Adipose tissue (tissue), 3 donors: ENCODE data around the gene SRD5A2. TPM values are rescaled to one million over a fixed set of nuclear protein-coding genes. Genes with fewer than 3 reads are reported as not detected.

Experiments used
- H3K27ac ChIP-seq: one replicate; pipeline ENCODE4 v1.5.1; 2013; ENCODE audit warnings: low read depth, low read length
- WGBS, 3 donors: extraction: QIAGEN DNeasy Blood & Tissue Kit; methylation state at CpG; one replicate each; pipeline ENCODE4 v1.1.7; 2013; 5-methylcytosine and 5-hydroxymethylcytosine counted together
- polyA plus RNA-seq, 3 donors: library from polyadenylated mRNA; stranded (reverse); fragments of 200-250 nt; gene quantifications; one replicate each; pipeline ENCODE4 v1.2.3, GENCODE V29; 2013
- donor health status: healthy with polysubstance abuse.
- donor health status: Bipolar disorder and iron deficiency.
- donor health status: healthy.

Gene SRD5A2
- polyA plus RNA-seq: under 1 TPM in 1 of 3 donors, not detected in 2; under 0.01 TPM

GRCh38 chr2:31580321-31581117 is at the start of gene SRD5A2:
TSS of gene SRD5A2 (minus strand) at chr2:31580938. CDS start at chr2:31580900, 38 bp downstream.
- H3K27ac ChIP-seq: no peak within 1 kb of the TSS
- 2 to 4% (median 3%) methylated on average over 71 to 76 of the region's 76 CpGs for WGBS, 3 donors

GRCh38 chr2:31606509-31606908 is 25.8 kb upstream of the SRD5A2 start:
- 63 to 85% (median 79%) methylated on average over 3 of the region's 3 CpGs for WGBS, 3 donors

GRCh38 chr2:31598694-31599093 is 18.0 kb upstream of the SRD5A2 start:
- H3K27ac ChIP-seq: no peak overlapping the region

More at GRCh38 chr2:31606509-31606908, 25.8 kb upstream of the SRD5A2 start:
- no peak overlapping the region for H3K27ac ChIP-seq

- H3K27ac ChIP-seq: no peak overlapping the region
These were observed 5.5 kb upstream of the SRD5A2 start for GRCh38 chr2:31586230-31586629.

- H3K27ac ChIP-seq: no peak overlapping the region
- WGBS, 3 donors: 45 to 56% (median 47%) methylated on average over 35 of the region's 35 CpGs
These were observed 522 bp upstream of the SRD5A2 start for GRCh38 chr2:31581124-31581795.

GRCh38 chr2:31579996-31580320 is 780 bp downstream of the SRD5A2 start:
- no peak overlapping the region for H3K27ac ChIP-seq
- WGBS, 3 donors: 3 to 9% (median 8%) methylated on average over 13 of the region's 13 CpGs

GRCh38 chr2:31578316-31578715 is 2.4 kb downstream of the SRD5A2 start:
- WGBS, 3 donors: 25 to 81% (median 72%) methylated on average over 3 of the region's 3 CpGs
- no peak overlapping the region for H3K27ac ChIP-seq

- no peak overlapping the region for H3K27ac ChIP-seq
- WGBS, 3 donors: 65 to 84% (median 83%) methylated on average over 1 of the region's 1 CpG
These were observed 3.6 kb downstream of the SRD5A2 start for GRCh38 chr2:31577143-31577542.

- WGBS, 3 donors: 77 to 94% (median 92%) methylated on average over 10 of the region's 10 CpGs
These were observed 12.0 kb downstream of the SRD5A2 start for GRCh38 chr2:31568585-31569201.

GRCh38 chr2:31567679-31568078 is 13.1 kb downstream of the SRD5A2 start:
- no peak overlapping the region for H3K27ac ChIP-seq
- WGBS, 3 donors: 82 to 91% (median 88%) methylated on average over 3 of the region's 3 CpGs

More at GRCh38 chr2:31568585-31569201, 12.0 kb downstream of the SRD5A2 start:
- no peak overlapping the region for H3K27ac ChIP-seq

GRCh38 chr2:31563273-31563839 is 17.4 kb downstream of the SRD5A2 start:
- WGBS, 3 donors: 38 to 67% (median 47%) methylated on average over 1 of the region's 1 CpG

GRCh38 chr2:31561823-31562222 is 18.9 kb downstream of the SRD5A2 start:
- 36 to 59% (median 43%) methylated on average over 1 of the region's 1 CpG for WGBS, 3 donors

More at GRCh38 chr2:31563273-31563839, 17.4 kb downstream of the SRD5A2 start:
- H3K27ac ChIP-seq: no peak overlapping the region

GRCh38 chr2:31558401-31559295 is 22.1 kb downstream of the SRD5A2 start:
- 58 to 73% (median 64%) methylated on average over 7 of the region's 7 CpGs for WGBS, 3 donors
- no peak overlapping the region for H3K27ac ChIP-seq

More at GRCh38 chr2:31561823-31562222, 18.9 kb downstream of the SRD5A2 start:
- H3K27ac ChIP-seq: no peak overlapping the region

GRCh38 chr2:31556940-31557339 is 23.8 kb downstream of the SRD5A2 start:
- H3K27ac ChIP-seq: no peak overlapping the region

GRCh38 chr2:31555967-31556706 is 24.6 kb downstream of the SRD5A2 start:
- 65 to 74% (median 72%) methylated on average over 3 of the region's 3 CpGs for WGBS, 3 donors
- no peak overlapping the region for H3K27ac ChIP-seq

GRCh38 chr2:31553362-31553761 is 27.4 kb downstream of the SRD5A2 start:
- H3K27ac ChIP-seq: no peak overlapping the region
- WGBS, 3 donors: 77 to 87% (median 86%) methylated on average over 2 of the region's 2 CpGs

- WGBS, 3 donors: 51 to 79% (median 76%) methylated on average over 2 of the region's 2 CpGs
- H3K27ac ChIP-seq: no peak overlapping the region
These were observed 33.3 kb downstream of the SRD5A2 start for GRCh38 chr2:31547485-31547884.

GRCh38 chr2:31541853-31542252 is 38.9 kb downstream of the SRD5A2 start:
- H3K27ac ChIP-seq: no peak overlapping the region
